LHCN-M2 (cell line): ENCODE data around the gene ATG3. TPM values are rescaled to one million over a fixed set of nuclear protein-coding genes. Genes with fewer than 3 reads are reported as not detected.
"Not testable (repeated sequence)": the region's sequence is repeated elsewhere in the genome, so short reads cannot be mapped to it uniquely, and the experiment has no call there.

Source experiments
- DNase-seq: peaks from one replicate; pipeline ENCODE4 v3.0.0-alpha.2; 2012; ENCODE audit warnings: low read depth
- total RNA-seq: library from RNA; depleted of rRNA; stranded (reverse); fragments of >200 nt; gene quantifications from 2 replicates; pipeline ENCODE4 v1.2.3, GENCODE V29; 2014

Gene ATG3
- total RNA-seq, 1 experiment from 2014 or later, result 84.4 TPM

DNA sequence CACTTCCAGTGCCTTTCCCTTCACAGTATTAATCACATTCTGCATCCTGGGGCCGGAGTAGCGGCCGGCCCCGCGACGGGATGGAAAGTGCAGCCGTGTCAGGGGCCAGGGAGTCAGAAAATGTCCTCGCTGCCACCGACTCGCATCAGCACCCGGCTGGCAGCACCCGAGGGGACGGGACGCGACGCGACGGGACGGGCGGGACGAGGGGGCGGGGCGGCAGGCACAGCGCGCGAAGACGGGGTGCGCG is 353 bp downstream of the ATG3 start:
- no peak for DNase-seq

- DNase-seq, result peak; percentile 86
These were observed 860 bp downstream of the ATG3 start for GRCh38 chr3:112560721-112561483.

- no peak for DNase-seq
These were observed 1.5 kb downstream of the ATG3 start for GRCh38 chr3:112560307-112560706.

GRCh38 chr3:112557976-112558375 is 3.8 kb downstream of the ATG3 start:
- no peak for DNase-seq

- no peak for DNase-seq
These were observed 6.1 kb downstream of the ATG3 start for GRCh38 chr3:112555535-112556170.

DNA sequence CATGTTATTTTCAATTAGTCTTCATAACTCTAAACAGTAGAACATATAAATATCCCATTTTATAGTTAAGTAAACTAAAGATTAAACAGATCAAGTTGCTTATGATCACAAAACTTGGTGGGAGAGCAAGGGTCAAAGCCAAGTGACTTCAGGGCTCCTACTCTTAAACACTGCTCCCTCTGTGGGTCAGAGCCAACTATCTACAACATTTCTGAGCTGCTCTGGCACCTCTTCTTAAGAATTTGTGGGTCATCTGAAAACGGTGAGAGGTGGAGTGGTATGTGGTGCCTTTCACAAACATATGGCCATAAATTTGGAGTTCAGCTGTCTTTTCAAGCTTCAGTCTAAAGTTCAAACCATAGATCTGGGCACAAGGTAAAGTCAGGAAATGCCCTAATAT is 10.9 kb downstream of the ATG3 start:
- no peak for DNase-seq

DNA sequence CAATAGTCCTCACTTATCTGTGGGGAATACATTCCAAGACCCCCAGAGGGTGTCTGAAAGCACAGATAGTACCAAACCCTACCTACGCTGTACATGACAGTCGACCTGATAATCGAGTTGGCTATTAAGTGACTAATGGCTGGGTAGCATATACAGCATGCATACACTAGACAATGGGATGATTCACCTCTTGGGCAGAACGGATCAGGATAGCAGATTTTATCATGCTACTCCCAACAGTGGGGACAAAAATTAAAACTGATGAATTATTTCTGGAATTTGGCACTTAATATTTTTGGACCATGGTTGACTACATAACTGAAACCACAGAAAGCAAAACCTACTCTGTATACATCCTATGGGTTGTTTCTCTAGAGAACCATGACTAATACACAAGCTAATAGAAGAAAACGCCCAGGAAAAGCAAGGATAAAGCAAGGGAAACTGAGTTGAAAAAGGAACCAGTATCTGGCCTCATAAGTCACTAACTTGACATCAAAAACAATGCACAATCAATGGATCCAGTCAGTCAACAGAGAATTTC is 15.5 kb downstream of the ATG3 start:
- DNase-seq, result no peak

- no peak for DNase-seq
These were observed 21.7 kb downstream of the ATG3 start for GRCh38 chr3:112539825-112540650.

- peak; percentile 35 for DNase-seq
These were observed 30.4 kb downstream of the ATG3 start for GRCh38 chr3:112531358-112531781.

DNA sequence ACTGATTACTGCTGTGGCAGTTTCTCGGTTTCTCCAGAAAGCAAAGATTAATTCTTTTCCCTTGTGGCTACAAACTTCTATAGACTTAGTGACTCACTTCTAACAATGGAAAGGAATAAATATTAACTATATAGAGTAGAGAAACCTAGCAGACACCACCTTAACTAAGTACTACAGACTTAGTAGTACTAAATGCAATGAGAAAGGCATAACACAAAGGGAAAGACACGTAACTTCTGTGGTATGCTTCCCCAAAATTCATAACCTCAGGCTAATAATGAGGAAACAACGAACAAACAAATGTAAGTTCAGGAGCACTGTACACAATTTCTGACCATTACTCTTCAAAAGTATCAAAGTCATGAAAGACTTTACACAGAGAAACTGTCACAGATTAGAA is 31.2 kb downstream of the ATG3 start:
- DNase-seq, result no peak

DNA sequence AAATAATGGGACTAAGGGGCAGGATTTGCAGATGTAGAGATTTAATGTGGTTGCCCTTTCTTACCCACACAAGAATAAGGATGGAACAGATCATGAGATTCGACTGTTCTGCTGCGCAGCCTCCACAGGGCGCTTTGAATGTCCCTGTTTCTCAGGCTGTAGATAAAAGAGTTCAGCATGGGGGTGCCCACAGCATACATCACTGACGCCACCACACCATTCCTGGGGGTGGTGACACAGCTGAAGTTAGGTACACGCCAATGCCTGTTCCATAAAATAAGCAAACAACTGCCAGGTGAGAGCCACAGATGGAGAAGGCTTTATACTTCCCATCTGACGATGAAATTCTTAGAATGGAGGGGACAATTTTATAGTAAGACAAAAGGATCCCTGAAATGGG is 37.6 kb downstream of the ATG3 start:
- DNase-seq, result not testable (repeated sequence)

DNA sequence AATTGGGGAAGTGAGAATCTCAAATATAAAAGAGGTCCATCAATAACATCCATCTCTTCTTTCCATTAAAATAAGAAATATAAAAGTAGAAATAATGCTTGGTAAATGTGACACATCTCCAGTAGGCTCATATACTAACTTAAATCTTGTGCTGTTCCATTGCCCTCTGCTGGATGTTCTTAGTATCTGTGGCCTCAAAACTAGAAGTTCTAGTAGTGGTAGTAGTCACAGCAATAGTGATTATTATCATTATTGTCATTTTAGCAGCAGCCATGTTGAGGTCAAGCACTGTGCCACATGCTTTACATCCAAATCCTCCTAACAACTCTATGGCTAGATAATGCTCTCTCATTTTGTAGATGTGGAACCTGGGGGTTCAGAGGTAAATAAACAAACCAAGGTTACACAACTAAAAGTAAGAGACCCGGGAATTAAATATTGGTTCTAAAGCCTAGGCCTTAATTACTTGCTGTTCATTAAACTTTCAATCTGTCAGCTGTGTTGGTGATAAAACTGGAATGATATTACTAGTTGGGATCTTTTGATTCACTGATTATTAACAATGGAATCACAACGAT is 42.2 kb downstream of the ATG3 start:
- DNase-seq, result peak; percentile 75

DNA sequence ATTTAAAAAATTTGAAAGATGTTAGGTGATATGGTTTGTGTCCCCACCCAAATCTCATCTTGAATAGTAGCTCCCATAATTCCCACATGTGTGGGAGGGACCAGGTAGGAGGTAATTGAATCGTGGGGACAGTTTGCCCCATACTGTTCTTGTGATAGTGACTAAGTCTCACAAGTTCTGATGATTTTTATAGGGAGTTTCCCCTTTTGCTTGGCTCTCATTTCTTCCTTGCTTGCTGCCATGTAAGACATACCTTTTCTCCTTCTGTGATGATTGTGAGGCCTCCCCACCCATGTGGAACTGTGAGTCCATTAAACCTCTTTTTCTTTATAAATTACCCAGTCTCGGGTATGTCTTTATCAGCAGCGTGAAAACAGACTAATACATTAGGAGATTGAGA is 42.8 kb downstream of the ATG3 start:
- DNase-seq, result not testable (repeated sequence)

GRCh38 chr3:112514527-112515128 is 47.1 kb downstream of the ATG3 start:
- no peak for DNase-seq

DNA sequence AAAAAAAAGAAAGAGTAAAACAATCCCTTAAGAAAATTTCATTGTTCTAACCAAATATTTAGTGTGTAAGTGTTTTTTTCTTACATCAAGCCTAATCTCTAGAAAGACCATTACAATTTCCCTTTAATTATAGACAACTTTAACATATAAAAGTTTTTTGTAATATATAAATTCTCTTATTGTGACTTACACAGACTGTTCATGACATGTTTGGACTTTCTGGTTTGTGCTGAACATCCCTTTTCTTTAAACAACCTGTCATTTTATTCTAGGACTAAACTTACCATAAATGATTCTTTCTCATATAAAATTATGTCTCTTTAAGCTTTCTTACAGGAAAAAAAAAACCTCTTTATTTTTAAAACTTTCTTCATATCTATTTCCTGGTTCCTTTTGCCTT is 49.4 kb downstream of the ATG3 start:
- DNase-seq, result peak; percentile 12

GRCh38 chr3:112508860-112509259 is 52.9 kb downstream of the ATG3 start:
- DNase-seq, result no peak

GRCh38 chr3:112508261-112508660 is 53.5 kb downstream of the ATG3 start:
- DNase-seq, result no peak

GRCh38 chr3:112505907-112506306 is 55.9 kb downstream of the ATG3 start:
- no peak for DNase-seq

GRCh38 chr3:112504123-112504522 is 57.6 kb downstream of the ATG3 start:
- DNase-seq, result no peak

DNA sequence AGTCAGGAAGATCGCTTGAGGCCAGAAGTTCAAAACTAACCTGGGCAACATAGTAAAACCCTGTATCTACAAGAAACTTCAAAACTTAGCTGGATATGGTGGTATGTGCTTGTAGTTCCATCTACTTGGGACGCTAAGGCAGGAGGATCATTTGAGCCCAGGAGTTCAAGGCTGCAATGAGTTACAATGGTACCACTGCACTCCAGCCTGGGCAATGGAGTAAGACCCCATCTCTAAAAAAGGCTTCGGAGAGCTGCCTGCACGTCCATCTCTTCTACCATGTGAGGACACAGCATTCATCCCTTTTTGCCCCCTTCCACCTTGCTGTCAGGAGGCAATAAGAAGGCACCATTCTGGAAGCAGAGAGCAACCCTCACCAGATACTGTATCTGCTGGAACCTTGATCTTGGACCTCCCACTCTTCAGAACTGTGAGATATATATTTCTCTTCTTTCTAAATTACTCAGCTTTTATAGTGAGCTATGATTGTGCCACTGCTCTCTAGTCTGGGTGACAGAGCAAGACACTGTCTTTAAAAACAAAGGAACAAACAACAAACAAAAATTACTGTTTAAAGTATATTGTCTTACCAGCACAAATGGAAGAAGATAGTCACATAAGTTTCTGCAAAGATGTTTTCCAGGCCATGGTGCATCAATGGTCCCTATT is 58.3 kb downstream of the ATG3 start:
- DNase-seq, result no peak

DNA sequence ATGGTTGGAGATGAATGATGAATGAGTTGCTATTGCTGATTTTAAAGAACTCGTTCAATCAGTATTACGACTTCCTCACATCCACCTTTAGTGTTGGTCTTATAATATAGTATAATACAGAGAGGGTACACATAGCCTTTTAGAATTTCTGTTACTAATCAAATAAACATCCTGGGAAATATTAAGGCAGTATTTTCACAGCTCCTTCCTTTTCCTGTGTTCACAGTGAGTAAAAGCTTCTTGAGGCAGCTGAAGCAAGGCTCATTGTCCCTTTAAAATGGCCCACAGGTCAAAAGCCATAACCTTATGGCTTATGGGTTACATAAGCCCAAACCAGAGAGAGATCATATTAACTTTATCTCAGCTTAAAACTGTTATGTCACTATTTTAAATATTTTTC is 61.1 kb downstream of the ATG3 start:
- no peak for DNase-seq
